Gastroesophageal sphincter (tissue), 3 donors: ENCODE data around the gene ATP6V1G2.

Source experiments
- EP300 ChIP-seq: sonication (generic); formaldehyde crosslinking; IDR thresholded peaks from one replicate; pipeline ENCODE4 v1.6.1; 2017; ENCODE audit warnings: antibody characterized with exemption, mild to moderate bottlenecking
- POLR2A ChIP-seq, 2 donors: fragments of 450-650 bp; IDR thresholded peaks; one replicate each; pipeline ENCODE4 v1.6.1; 2017; ENCODE audit warnings: antibody characterized with exemption in 2 of 2, mild to moderate bottlenecking in 2 of 2, moderate library complexity in 1 of 2
- TF ChIP-seq, protein P1 (sequence below), 4 experiments: fragments of 200-600 bp in 2 of 4; fragments of 450-650 bp in 2 of 4; sonication (generic) in 1 of 4; IDR thresholded peaks; one replicate each; pipeline ENCODE4 v1.5.1; 2017 to 2019; ENCODE audit warnings: antibody characterized with exemption in 4 of 4, mild to moderate bottlenecking in 2 of 4, moderate library complexity in 2 of 4

DNA sequence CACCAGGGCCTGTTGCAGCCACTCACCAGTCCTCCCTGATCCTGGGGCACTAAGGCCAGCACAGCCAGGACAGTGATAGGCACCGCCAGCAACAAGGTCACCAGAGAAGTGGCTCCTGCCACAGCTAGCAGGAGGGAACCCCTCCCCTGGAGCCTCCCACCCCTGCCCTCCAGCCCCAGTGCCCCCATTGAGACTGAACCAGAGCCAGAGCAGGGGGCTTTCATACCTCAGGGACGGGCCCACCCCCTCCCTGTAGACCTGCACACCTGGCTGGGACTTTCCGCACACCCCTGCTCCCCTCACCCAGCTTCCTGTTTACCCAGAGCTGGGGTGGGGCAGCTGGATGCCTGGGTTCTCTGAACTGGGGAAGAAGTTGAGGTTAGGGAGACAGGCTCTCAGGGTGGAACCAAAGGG, 35.8 kb upstream of the ATP6V1G2 start, which contains the start of gene LTB:
- TF ChIP-seq, protein P1, sequence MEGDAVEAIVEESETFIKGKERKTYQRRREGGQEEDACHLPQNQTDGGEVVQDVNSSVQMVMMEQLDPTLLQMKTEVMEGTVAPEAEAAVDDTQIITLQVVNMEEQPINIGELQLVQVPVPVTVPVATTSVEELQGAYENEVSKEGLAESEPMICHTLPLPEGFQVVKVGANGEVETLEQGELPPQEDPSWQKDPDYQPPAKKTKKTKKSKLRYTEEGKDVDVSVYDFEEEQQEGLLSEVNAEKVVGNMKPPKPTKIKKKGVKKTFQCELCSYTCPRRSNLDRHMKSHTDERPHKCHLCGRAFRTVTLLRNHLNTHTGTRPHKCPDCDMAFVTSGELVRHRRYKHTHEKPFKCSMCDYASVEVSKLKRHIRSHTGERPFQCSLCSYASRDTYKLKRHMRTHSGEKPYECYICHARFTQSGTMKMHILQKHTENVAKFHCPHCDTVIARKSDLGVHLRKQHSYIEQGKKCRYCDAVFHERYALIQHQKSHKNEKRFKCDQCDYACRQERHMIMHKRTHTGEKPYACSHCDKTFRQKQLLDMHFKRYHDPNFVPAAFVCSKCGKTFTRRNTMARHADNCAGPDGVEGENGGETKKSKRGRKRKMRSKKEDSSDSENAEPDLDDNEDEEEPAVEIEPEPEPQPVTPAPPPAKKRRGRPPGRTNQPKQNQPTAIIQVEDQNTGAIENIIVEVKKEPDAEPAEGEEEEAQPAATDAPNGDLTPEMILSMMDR (IDR thresholded peaks at IDR 0.05): no peak
- TF ChIP-seq POLR2A (IDR thresholded peaks at IDR 0.05): no peak
- TF ChIP-seq EP300: no peak
